IMR-90 (cell line): ENCODE results near the gene ACVR1. TPM values are rescaled to one million over a fixed set of nuclear protein-coding genes. Genes with fewer than 3 reads are reported as not detected.

Experiments used
- ATAC-seq: fragments of 200-7000 bp; cut with Tn5 transposase; 2 replicates; pipeline ENCODE4 v1.9.1; 2020; ENCODE audit warnings: low read depth, mild to moderate bottlenecking, moderate library complexity
- BruUV-seq: library from RNA; stranded (reverse); fragments of 400-500 nt; replicated peaks from 2 replicates; lab custom pipeline; 2021; lab: Mats Ljungman, UMichigan
- CTCF ChIA-PET: fragments of 300-600 bp; formaldehyde crosslinking; extraction: SDS; loops from one replicate; lab custom pipeline; 2021; ENCODE audit warnings: antibody characterized with exemption; lab: Yijun Ruan, JAX
- POLR2A ChIA-PET: fragments of 300-600 bp; sonication (Branson Sonifier 250); formaldehyde crosslinking; loops from one replicate; lab custom pipeline; 2022; ENCODE audit warnings: antibody characterized with exemption; ENCODE audit not compliant: unreplicated experiment; lab: Charles Lee
- DNase-seq: peaks from one replicate; pipeline ENCODE4 v3.0.0; 2013
- H2AFZ ChIP-seq: replicated peaks from 2 replicates; pipeline ENCODE3; 2013; ENCODE audit warnings: low read length, mild to moderate bottlenecking; ENCODE audit not compliant: poor library complexity
- H2AK5ac ChIP-seq: 2 replicates; pipeline ENCODE4 v1.6.1; 2013; ENCODE audit warnings: low read depth, low read length, inconsistent platforms
- H2AK9ac ChIP-seq: replicated peaks from 2 replicates; pipeline ENCODE3; 2013; ENCODE audit warnings: mild to moderate bottlenecking, low read depth, low read length, moderate library complexity; ENCODE audit not compliant: poor library complexity
- H2BK120ac ChIP-seq: 2 replicates; pipeline ENCODE4 v1.6.1; 2013; ENCODE audit warnings: low read depth, low read length, inconsistent platforms
- H2BK15ac ChIP-seq: 3 replicates; pipeline ENCODE4 v1.6.1; 2013; ENCODE audit warnings: low read depth, low read length, inconsistent platforms
- H2BK20ac ChIP-seq: 2 replicates; pipeline ENCODE4 v1.6.1; 2013; ENCODE audit warnings: low read depth, mild to moderate bottlenecking, inconsistent platforms, low read length, moderate library complexity
- H2BK5ac ChIP-seq: 2 replicates; pipeline ENCODE4 v1.6.1; 2013; ENCODE audit warnings: mild to moderate bottlenecking, low read depth, low read length, inconsistent platforms; ENCODE audit not compliant: poor library complexity, severe bottlenecking
- H3K14ac ChIP-seq: replicated peaks from 2 replicates; pipeline ENCODE4 v1.6.1; 2013; ENCODE audit warnings: low read depth, low read length, inconsistent platforms
- H3K18ac ChIP-seq: 2 replicates; pipeline ENCODE4 v1.6.1; 2013; ENCODE audit warnings: low read depth, low read length, control low read depth
- H3K23ac ChIP-seq: 2 replicates; pipeline ENCODE4 v1.6.1; 2013; ENCODE audit warnings: low read depth, low read length, inconsistent platforms
- H3K27ac ChIP-seq: 2 replicates; pipeline ENCODE4 v1.5.1; 2013; ENCODE audit warnings: mild to moderate bottlenecking, control low read depth, low read length; ENCODE audit not compliant: insufficient read depth
- H3K27me3 ChIP-seq: 2 replicates; pipeline ENCODE4 v1.6.1; 2013; ENCODE audit warnings: low read length; ENCODE audit not compliant: control insufficient read depth, insufficient read depth
- H3K36me3 ChIP-seq: 2 replicates; pipeline ENCODE4 v1.6.1; 2013; ENCODE audit warnings: low read length, mixed read lengths; ENCODE audit not compliant: control insufficient read depth, insufficient read depth
- H3K4ac ChIP-seq: 2 replicates; pipeline ENCODE4 v1.6.1; 2013; ENCODE audit warnings: low read depth, low read length, inconsistent platforms
- H3K4me1 ChIP-seq: 2 replicates; pipeline ENCODE4 v1.6.1; 2013; ENCODE audit warnings: low read length, mixed read lengths; ENCODE audit not compliant: control insufficient read depth, insufficient read depth
- H3K4me2 ChIP-seq: 2 replicates; pipeline ENCODE4 v1.6.1; 2013; ENCODE audit warnings: low read depth, mild to moderate bottlenecking, control low read depth, low read length, moderate library complexity
- H3K4me3 ChIP-seq: 2 replicates; pipeline ENCODE4 v1.5.1; 2013; ENCODE audit warnings: low read depth, mild to moderate bottlenecking, control low read depth, low read length, moderate library complexity; ENCODE audit not compliant: insufficient read depth
- H3K56ac ChIP-seq: 2 replicates; pipeline ENCODE4 v1.6.1; 2013; ENCODE audit warnings: low read length, inconsistent platforms; ENCODE audit not compliant: insufficient read depth; ENCODE audit errors: extremely low read depth
- H3K79me1 ChIP-seq, 2 experiments: 2 replicates each; pipeline ENCODE4 v1.6.1; 2013; ENCODE audit warnings: low read length in 2 of 2, inconsistent platforms in 1 of 2, low read depth in 1 of 2
- H3K9ac ChIP-seq: 2 replicates; pipeline ENCODE4 v1.6.1; 2013; ENCODE audit warnings: low read depth, low read length, control low read depth
- H3K9me1 ChIP-seq: 2 replicates; pipeline ENCODE4 v1.6.1; 2013; ENCODE audit warnings: low read length, inconsistent platforms; ENCODE audit not compliant: insufficient read depth
- H3K9me3 ChIP-seq: 2 replicates; pipeline ENCODE4 v1.6.1; 2013; ENCODE audit warnings: low read length; ENCODE audit not compliant: control insufficient read depth, insufficient read depth
- H4K20me1 ChIP-seq: 2 replicates; pipeline ENCODE4 v1.6.1; 2013; ENCODE audit warnings: low read length, inconsistent platforms; ENCODE audit not compliant: insufficient read depth
- H4K5ac ChIP-seq: 2 replicates; pipeline ENCODE4 v1.6.1; 2013; ENCODE audit warnings: mild to moderate bottlenecking, low read depth, low read length, control low read depth
- H4K8ac ChIP-seq, 2 experiments: 2 replicates each; pipeline ENCODE4 v1.6.1; 2013; ENCODE audit warnings: low read depth in 2 of 2, low read length in 2 of 2, control low read depth in 1 of 2, inconsistent platforms in 1 of 2
- H4K91ac ChIP-seq: 2 replicates; pipeline ENCODE4 v1.6.1; 2013; ENCODE audit warnings: low read depth, low read length, inconsistent platforms; ENCODE audit not compliant: insufficient read depth
- CEBPB ChIP-seq: IDR thresholded peaks from 2 replicates; pipeline ENCODE4 v1.6.1; 2012; ENCODE audit warnings: low read depth, low read length, improper control_type of control experiment
- CHD1 ChIP-seq: IDR thresholded peaks from 2 replicates; pipeline ENCODE4 v1.6.1; 2012; ENCODE audit warnings: low read depth, low read length, improper control_type of control experiment
- ELK1 ChIP-seq: fragments of 150-350 bp; IDR thresholded peaks from 2 replicates; pipeline ENCODE4 v1.6.1; 2016; ENCODE audit warnings: low read depth, mild to moderate bottlenecking, low read length, moderate library complexity, borderline replicate concordance
- MAFK ChIP-seq: IDR thresholded peaks from 2 replicates; pipeline ENCODE4 v1.6.1; 2012; ENCODE audit warnings: low read depth, low read length, improper control_type of control experiment
- MAZ ChIP-seq: IDR thresholded peaks from 2 replicates; pipeline ENCODE4 v1.6.1; 2012; ENCODE audit warnings: low read depth, mild to moderate bottlenecking, low read length, improper control_type of control experiment, moderate library complexity, borderline replicate concordance
- MXI1 ChIP-seq: IDR thresholded peaks from 2 replicates; pipeline ENCODE4 v1.6.1; 2012; ENCODE audit warnings: low read depth, mild to moderate bottlenecking, low read length, moderate library complexity, borderline replicate concordance
- POLR2A ChIP-seq: IDR thresholded peaks from 2 replicates; pipeline ENCODE4 v1.6.1; 2012; ENCODE audit warnings: mild to moderate bottlenecking, low read depth, low read length
- RCOR1 ChIP-seq: IDR thresholded peaks from 2 replicates; pipeline ENCODE4 v1.6.1; 2012; ENCODE audit warnings: mild to moderate bottlenecking, low read length, improper control_type of control experiment; ENCODE audit not compliant: insufficient replicate concordance
- RFX5 ChIP-seq: IDR thresholded peaks from 2 replicates; pipeline ENCODE4 v1.8.0; 2012; ENCODE audit warnings: low read depth, mild to moderate bottlenecking, low read length, moderate library complexity
- SMC3 ChIP-seq: fragments of 150-350 bp; IDR thresholded peaks from 2 replicates; pipeline ENCODE4 v1.6.1; 2016; ENCODE audit warnings: low read depth, mild to moderate bottlenecking, antibody characterized with exemption, low read length, moderate library complexity
- USF2 ChIP-seq: fragments of 150-350 bp; IDR thresholded peaks from 2 replicates; pipeline ENCODE4 v1.6.1; 2017; ENCODE audit warnings: mild to moderate bottlenecking, antibody characterized with exemption, low read length, low read depth
- WGBS, 2 experiments: methylation state at CpG; one replicate each; pipeline versions ENCODE4 v1.1.5 to v1.1.7; 2013; ENCODE audit warnings: missing lambda C conversion rate in 2 of 2; ENCODE audit not compliant: insufficient read length in 1 of 2; ENCODE audit errors: extremely low coverage in 2 of 2; 5-methylcytosine and 5-hydroxymethylcytosine counted together
- dilution Hi-C: fragments of 300-500 bp; cut with HindIII; formaldehyde crosslinking; loops from one replicate; pipeline ENCODE4 v1.14.3; 2018; ENCODE audit warnings: low sequenced_read_pairs; ENCODE audit not compliant: unreplicated experiment
- in situ Hi-C: fragments of 300-500 bp; cut with MboI; formaldehyde crosslinking; loops from 3 replicates; pipeline ENCODE4 v1.14.3; 2019; ENCODE audit warnings: low sequenced_read_pairs, inconsistent platforms, mixed read lengths
- intact Hi-C: fragments of 100-400 bp; cut with micrococcal nuclease; formaldehyde crosslinking; loops from 2 replicates; pipeline ENCODE4 v1.10.0; 2022
- polyA plus RNA-seq, 3 experiments: library from polyadenylated mRNA; depleted of rRNA; stranded (reverse); fragments of >200 nt; gene quantifications; 2 replicates each; pipeline ENCODE4 v1.2.3, GENCODE V29; 2012; ENCODE audit warnings: low replicate concordance in 1 of 3
- total RNA-seq: library from RNA; depleted of rRNA; stranded (reverse); fragments of >200 nt; gene quantifications from 2 replicates; pipeline ENCODE4 v1.2.3, GENCODE V29; 2012

Gene ACVR1
- total and polyA plus RNA-seq, 2 of the 4 experiments (the other 2 are of a cell fraction): 21.1 to 40.8 TPM

DNA sequence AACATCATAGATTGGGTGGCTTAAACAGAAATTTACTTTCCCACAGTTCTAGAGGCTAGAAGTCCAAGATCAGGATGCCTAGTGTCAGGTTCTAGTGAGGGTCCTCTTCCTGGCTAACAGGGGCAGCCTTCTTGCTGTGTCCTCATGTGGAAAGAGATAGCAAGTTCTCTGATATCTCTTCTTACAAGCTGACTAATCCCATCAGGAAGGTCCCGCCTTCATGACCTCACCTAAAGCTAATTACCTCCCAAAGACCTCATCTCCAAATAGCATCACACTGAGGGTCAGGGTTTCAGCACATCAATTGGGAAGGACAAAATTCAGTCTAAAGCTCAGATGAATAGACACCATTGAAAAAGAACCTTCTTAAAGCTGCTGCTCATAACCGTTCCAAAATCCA lies 22.9 kb downstream of the ACVR1 start:
- Histone ChIP-seq H4K5ac (no peak overlapping the region), H2BK120ac (no peak overlapping the region), H3K27ac (no peak overlapping the region), H3K9me3 (no peaks in the 10 kb centered on the region), H2BK20ac (no peak overlapping the region), H3K36me3 (peaks cover 2% of the 10 kb centered on the region; the same call in 1 of the 2 replicates), H3K9ac (no peak overlapping the region), H3K4me1 (peaks cover 9% of the 10 kb centered on the region), H3K4ac (no peak overlapping the region), H3K56ac (no peak overlapping the region), H3K9me1 (peaks cover 10% of the 10 kb centered on the region), H3K4me3 (no peak overlapping the region), H3K23ac (no peak overlapping the region), H3K79me1 (peaks cover 23 to 73% of the 10 kb centered on the region in 2 experiments), H3K18ac (no peak overlapping the region), H2AK9ac (no peak overlapping the region), H4K8ac (no peak overlapping the region), H2BK5ac (no peak overlapping the region), H4K20me1 (peaks cover 5% of the 10 kb centered on the region; the same call in 1 of the 2 replicates), H4K91ac (no peak overlapping the region), H2AK5ac (no peak overlapping the region), H2BK15ac (no peak overlapping the region), H3K4me2 (no peak overlapping the region), H3K14ac (no peak overlapping the region), H3K27me3 (no peaks in the 10 kb centered on the region), H2AFZ (no peak overlapping the region)
- no peak for TF ChIP-seq ELK1
- TF ChIP-seq MAFK: no peak
- no peak for TF ChIP-seq RFX5
- TF ChIP-seq POLR2A: no peak
- no peak for TF ChIP-seq MAZ
- no peak for TF ChIP-seq MXI1
- no peak for TF ChIP-seq CHD1
- no peak for TF ChIP-seq USF2
- TF ChIP-seq CEBPB: no peak
- TF ChIP-seq SMC3: no peak
- no peak for TF ChIP-seq RCOR1
- ChIA-PET CTCF (no interaction called here), POLR2A (no interaction called here)
- intact Hi-C loops: loop anchor here (10.0 kb wide), 1 partner anchor 608 kb away; no protein-coding TSS in a partner anchor
- DNase-seq (no peak), ATAC-seq (no peak)
- dilution Hi-C loops: no loop called here
- BruUV-seq: no TSS peak
- WGBS, 2 experiments: 100% methylated on average over 1 of the region's 2 CpGs; no CpG with 5 or more reads in 1 of the 2 experiments
- in situ Hi-C loops: loop anchor here (25.0 kb wide), 1 partner anchor 1516 kb away; the partner anchor contains the start of gene NR4A2
